ENCODE results near the gene DGKH.

The DGKH gene

GRCh38 chr13:42039946-42040729 is 8.3 kb upstream of the DGKH start:
- DNase-seq (ENCODE audit: low read depth in 2 of 2), result peak; percentile 77 to 86

DNA sequence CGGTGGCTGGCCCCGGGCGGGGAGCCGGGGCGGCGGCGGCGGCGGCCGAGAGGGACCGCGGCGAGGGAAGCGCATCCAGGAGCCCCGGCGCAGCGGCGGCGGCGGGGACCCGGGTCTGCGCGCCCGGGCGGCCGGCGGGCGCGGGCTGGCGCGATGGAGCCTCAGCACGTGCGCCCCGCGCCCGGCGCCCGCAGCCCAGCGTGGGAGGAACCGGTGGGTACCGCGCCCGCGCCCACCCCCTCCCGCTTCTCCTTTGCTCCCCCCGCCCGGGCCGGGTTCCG is 7.8 kb upstream of the DGKH start:
- no peak for DNase-seq (ENCODE audit: low read depth in 2 of 2)

DNA sequence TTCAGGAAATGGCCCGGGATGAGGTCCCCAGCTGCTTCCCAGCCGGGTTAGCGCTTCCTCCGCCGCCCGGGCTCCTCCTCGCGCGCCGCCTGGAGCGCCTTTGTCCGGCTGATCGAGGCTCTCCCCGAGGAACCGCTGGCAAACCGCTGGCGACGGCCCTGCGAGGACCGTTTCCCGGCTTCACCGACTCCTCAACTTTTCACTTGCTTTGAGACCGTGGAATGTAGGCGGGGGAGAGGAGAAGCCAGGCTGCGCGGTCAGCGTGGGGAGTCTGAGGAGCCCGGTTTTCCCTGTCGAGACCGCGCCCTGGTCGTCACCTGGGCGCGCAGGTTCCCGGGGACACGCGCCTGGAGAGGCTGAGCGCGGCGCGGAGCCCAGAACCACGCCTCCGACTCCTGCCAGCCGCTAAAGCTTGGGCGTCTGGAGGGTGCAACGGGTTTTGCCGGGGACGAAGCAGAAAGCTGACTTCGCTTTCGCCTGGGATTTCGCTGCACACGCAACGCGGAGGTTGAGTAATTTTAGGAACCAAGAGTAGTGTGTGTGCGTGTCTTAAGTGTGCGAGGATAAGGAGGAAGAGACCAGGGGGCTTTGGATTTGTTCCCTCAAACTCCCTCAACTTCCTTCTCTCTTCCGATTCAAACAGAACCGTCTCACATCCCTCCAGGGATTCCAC is 7.3 kb upstream of the DGKH start:
- no peak for DNase-seq (ENCODE audit: low read depth in 2 of 2)

GRCh38 chr13:42041684-42042035 is 6.8 kb upstream of the DGKH start:
- no peak for DNase-seq (ENCODE audit: low read depth in 2 of 2)

DNA sequence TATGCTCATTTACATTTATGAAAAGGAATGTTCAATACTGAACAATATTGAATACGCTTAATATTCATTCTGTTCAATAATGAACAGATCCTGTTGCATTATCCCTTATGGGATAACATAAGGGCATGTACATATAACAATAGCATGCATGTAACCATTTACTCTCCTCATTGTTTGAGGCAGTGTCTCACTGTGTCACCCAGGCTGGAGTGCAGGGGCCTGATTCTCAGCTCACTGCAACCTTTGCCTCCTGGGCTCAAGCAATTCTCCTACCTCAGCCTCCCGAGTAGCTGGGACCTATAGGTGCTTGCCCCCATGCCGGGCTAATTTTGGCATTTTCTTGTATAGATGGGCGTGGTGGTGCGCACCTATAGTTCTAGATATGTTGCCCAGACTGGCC is 4.8 kb upstream of the DGKH start:
- no peak for DNase-seq (ENCODE audit: low read depth in 2 of 2)

DNA sequence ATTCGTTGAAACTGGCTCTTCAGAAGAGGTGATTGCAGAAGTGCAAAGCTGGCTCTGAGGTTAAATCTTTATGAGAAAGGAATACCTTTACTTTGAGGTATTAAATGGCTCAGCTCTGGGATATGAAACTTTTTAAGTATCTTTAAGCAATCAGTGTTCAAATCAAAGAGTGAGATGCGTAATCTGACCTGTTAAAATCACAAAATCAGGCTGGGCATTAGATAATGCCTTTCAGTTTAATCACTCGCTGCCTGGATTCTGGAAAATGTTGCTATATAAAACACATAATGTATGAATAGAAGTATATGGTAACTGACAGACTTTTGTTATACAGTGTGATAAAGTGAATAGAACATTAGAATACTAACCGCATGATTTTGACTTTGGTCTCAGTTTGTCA is 2.0 kb upstream of the DGKH start:
- DNase-seq (ENCODE audit: low read depth in 2 of 2), result no peak

DNA sequence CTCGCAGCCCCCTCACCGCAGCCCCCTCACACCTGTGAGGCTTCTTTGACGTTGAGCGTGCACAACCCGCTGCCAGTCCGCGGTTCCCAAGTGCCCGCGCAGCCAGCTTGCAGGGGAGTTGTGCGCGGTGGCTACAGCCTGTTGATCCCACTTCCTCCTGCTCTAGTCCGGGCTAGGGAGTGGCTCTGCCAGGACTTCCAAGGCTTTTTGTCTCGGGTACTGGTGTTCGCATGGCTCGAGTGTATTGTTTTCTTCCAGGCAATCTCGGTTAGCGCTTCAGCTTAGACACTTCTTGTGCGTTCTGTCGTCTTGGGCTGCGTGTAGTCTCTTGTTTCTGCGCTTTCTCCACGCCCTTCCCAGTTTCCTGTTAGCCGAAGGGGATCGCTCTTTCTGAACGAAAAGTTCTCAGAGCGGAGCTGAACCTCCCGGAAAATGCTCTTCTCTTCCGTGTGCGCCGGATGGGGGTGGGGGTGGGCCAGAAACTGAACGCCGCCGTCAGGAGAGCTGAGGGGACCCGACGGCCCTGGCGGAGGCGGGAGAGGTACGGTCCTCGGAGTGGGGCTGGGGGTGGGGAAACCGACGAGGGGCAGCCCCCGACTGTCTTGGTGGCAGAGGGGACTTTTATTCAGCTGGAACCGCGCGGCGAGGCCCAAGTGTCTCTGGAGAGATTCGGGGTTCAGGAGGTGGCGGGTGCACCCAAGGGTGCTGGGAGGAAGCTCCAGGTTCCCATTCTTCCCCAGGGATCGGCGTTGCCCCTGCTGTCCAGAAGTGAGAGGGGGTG is 697 bp upstream of the DGKH start:
- no peak for DNase-seq (ENCODE audit: low read depth in 2 of 2)

GRCh38 chr13:42048684-42049453 is 421 bp downstream of the DGKH start:
- no peak for DNase-seq (ENCODE audit: low read depth in 2 of 2)

- no peak for DNase-seq (ENCODE audit: low read depth in 2 of 2)
These were observed 986 bp downstream of the DGKH start for GRCh38 chr13:42049454-42049813.

GRCh38 chr13:42054798-42055499 is 6.5 kb downstream of the DGKH start:
- no peak for DNase-seq (ENCODE audit: low read depth in 2 of 2)

GRCh38 chr13:42055500-42056085 is 7.1 kb downstream of the DGKH start:
- DNase-seq (ENCODE audit: low read depth in 2 of 2), result no peak

DNA sequence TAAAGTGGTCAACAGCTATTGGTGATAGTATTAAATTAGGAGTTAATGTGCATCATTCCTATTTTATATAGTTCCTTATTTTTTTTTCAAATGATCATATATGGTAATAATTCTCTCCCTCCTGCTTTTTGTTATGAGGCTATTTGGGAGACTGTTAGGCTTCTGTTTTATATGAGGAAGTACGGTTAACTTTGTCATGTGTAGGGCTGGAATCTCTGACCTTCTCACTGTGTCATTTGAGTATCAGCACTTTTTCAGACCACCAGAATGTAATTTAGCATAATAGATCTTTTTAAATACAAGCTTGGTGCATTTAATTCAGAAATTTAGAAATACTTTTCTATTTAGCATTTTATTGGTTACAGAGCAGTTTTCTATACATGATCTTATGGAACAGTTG is 7.7 kb downstream of the DGKH start:
- no peak for DNase-seq (ENCODE audit: low read depth in 2 of 2)

DNA sequence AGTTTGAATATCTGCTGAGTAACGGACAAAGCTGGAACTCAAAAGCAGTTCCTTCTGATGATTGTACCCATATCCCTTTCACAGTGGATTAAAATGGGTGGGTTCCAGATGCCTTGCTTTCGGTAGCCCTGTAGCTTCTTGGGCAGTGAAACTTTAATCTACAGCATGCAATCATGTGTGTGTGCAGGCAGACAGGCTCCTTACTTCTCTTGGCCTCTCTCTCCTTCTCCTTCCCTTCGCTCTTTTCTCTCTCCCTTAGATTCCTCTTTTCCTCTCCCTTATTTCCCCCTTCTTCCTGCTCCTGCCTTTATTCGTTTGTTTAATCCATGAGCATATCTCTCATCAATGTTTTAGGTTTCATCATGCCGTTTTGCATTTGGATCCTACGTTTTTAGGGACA is 8.1 kb downstream of the DGKH start:
- DNase-seq (ENCODE audit: low read depth in 2 of 2), result no peak

GRCh38 chr13:42057918-42058530 is 9.6 kb downstream of the DGKH start:
- DNase-seq (ENCODE audit: low read depth in 2 of 2), result no peak

GRCh38 chr13:42061943-42062342 is 13.5 kb downstream of the DGKH start:
- DNase-seq (ENCODE audit: low read depth in 2 of 2), result no peak

DNA sequence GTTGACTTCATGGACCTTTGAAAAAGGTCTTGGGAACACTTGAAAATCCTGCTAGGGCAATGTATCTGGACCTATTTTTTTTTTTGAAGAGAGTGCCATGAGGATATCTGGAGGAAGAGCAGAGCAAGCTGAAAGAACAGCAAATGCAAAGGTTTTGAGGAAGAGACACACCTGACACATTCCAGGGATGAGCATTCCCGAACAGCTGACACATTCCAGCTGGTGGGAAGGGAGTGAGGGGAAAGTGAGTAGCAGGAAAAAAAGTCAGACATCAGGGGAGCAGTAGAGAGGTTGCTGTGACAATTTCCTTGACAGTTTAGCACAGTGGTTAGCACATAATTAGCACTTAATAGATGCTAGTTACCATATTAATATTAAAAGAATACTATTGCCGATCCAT is 14.7 kb downstream of the DGKH start:
- no peak for DNase-seq (ENCODE audit: low read depth in 2 of 2)

GRCh38 chr13:42064259-42064658 is 15.8 kb downstream of the DGKH start:
- no peak for DNase-seq (ENCODE audit: low read depth in 2 of 2)

GRCh38 chr13:42064966-42065365 is 16.5 kb downstream of the DGKH start:
- no peak for DNase-seq (ENCODE audit: low read depth in 2 of 2)

- DNase-seq (ENCODE audit: low read depth in 2 of 2), result no peak
These were observed 17.0 kb downstream of the DGKH start for GRCh38 chr13:42065414-42065813.

GRCh38 chr13:42066542-42066941 is 18.1 kb downstream of the DGKH start:
- no peak for DNase-seq (ENCODE audit: low read depth in 2 of 2)

GRCh38 chr13:42068886-42069285 is 20.4 kb downstream of the DGKH start:
- DNase-seq (ENCODE audit: low read depth in 2 of 2), result no peak

Data from stimulated activated CD8-positive, alpha-beta memory T cell treated with anti-CD3 and anti-CD28 coated beads, Interleukin-2, amount 100 ng/mL, for 1 hour (primary cell).